Measurements from ENCODE around the gene KIF19. TPM values are rescaled to one million over a fixed set of nuclear protein-coding genes. Genes with fewer than 3 reads are reported as not detected.
"Not testable (repeated sequence)": the region's sequence is repeated elsewhere in the genome, so short reads cannot be mapped to it uniquely, and the experiment has no call there.

Gene KIF19
- 0.11 TPM in 1 of 2 replicates, not detected in the other for total RNA-seq (2014; rRNA removed; shearing (Covaris generic))
- not detected in 2 replicates for polyA plus RNA-seq (2015; cell fraction: cytosol; rRNA removed)
- polyA plus RNA-seq (2015; cell fraction: nucleus; rRNA removed) = 0.64 TPM in 1 of 2 replicates, not detected in the other

- in situ Hi-C loops (cut with HindIII; ENCODE audit: low pct_unique_long_range_greater_than_20kb, low sequenced_read_pairs) = no loop called here
- peak; percentile 44 for DNase-seq (ENCODE audit: low read depth, low spot score)
Measured at GRCh38 chr17:74325743-74326379, at the start of gene KIF19. TSS of gene KIF19 (plus strand) at chr17:74326226. CDS start at chr17:74326350, 124 bp downstream.

GRCh38 chr17:74276541-74277009 is 49.5 kb upstream of the KIF19 start:
- in situ Hi-C loops (cut with HindIII; ENCODE audit: low pct_unique_long_range_greater_than_20kb, low sequenced_read_pairs) = no loop called here
- peak; percentile 83 for DNase-seq (ENCODE audit: low read depth, low spot score)

GRCh38 chr17:74277935-74278334 is 48.1 kb upstream of the KIF19 start:
- no peak for DNase-seq (ENCODE audit: low read depth, low spot score)
- in situ Hi-C loops (cut with HindIII; ENCODE audit: low pct_unique_long_range_greater_than_20kb, low sequenced_read_pairs) = no loop called here

- DNase-seq (ENCODE audit: low read depth, low spot score); in situ Hi-C loops (cut with HindIII; ENCODE audit: low pct_unique_long_range_greater_than_20kb, low sequenced_read_pairs): not testable (repeated sequence)
Measured at GRCh38 chr17:74279617-74280016, 46.4 kb upstream of the KIF19 start.

GRCh38 chr17:74280093-74280513 is 45.9 kb upstream of the KIF19 start:
- in situ Hi-C loops (cut with HindIII; ENCODE audit: low pct_unique_long_range_greater_than_20kb, low sequenced_read_pairs) = no loop called here
- no peak for DNase-seq (ENCODE audit: low read depth, low spot score)

- in situ Hi-C loops (cut with HindIII; ENCODE audit: low pct_unique_long_range_greater_than_20kb, low sequenced_read_pairs) = no loop called here
- no peak for DNase-seq (ENCODE audit: low read depth, low spot score)
Measured at GRCh38 chr17:74281799-74282198, 44.2 kb upstream of the KIF19 start.

GRCh38 chr17:74282274-74282586 is 43.8 kb upstream of the KIF19 start:
- in situ Hi-C loops (cut with HindIII; ENCODE audit: low pct_unique_long_range_greater_than_20kb, low sequenced_read_pairs); DNase-seq (ENCODE audit: low read depth, low spot score): not testable (repeated sequence)

GRCh38 chr17:74282587-74283370 is 43.2 kb upstream of the KIF19 start:
- peak; percentile 78 for DNase-seq (ENCODE audit: low read depth, low spot score)
- in situ Hi-C loops (cut with HindIII; ENCODE audit: low pct_unique_long_range_greater_than_20kb, low sequenced_read_pairs) = no loop called here

GRCh38 chr17:74283371-74283673 is 42.7 kb upstream of the KIF19 start:
- DNase-seq (ENCODE audit: low read depth, low spot score) = no peak
- in situ Hi-C loops (cut with HindIII; ENCODE audit: low pct_unique_long_range_greater_than_20kb, low sequenced_read_pairs) = no loop called here

GRCh38 chr17:74287031-74287602 is 38.9 kb upstream of the KIF19 start:
- in situ Hi-C loops (cut with HindIII; ENCODE audit: low pct_unique_long_range_greater_than_20kb, low sequenced_read_pairs) = no loop called here
- DNase-seq (ENCODE audit: low read depth, low spot score) = no peak

GRCh38 chr17:74288785-74289184 is 37.2 kb upstream of the KIF19 start:
- no peak for DNase-seq (ENCODE audit: low read depth, low spot score)
- in situ Hi-C loops (cut with HindIII; ENCODE audit: low pct_unique_long_range_greater_than_20kb, low sequenced_read_pairs) = no loop called here

GRCh38 chr17:74289688-74290087 is 36.3 kb upstream of the KIF19 start:
- no peak for DNase-seq (ENCODE audit: low read depth, low spot score)
- in situ Hi-C loops (cut with HindIII; ENCODE audit: low pct_unique_long_range_greater_than_20kb, low sequenced_read_pairs) = no loop called here

GRCh38 chr17:74290340-74290739 is 35.7 kb upstream of the KIF19 start:
- in situ Hi-C loops (cut with HindIII; ENCODE audit: low pct_unique_long_range_greater_than_20kb, low sequenced_read_pairs) = no loop called here
- no peak for DNase-seq (ENCODE audit: low read depth, low spot score)

GRCh38 chr17:74292495-74292894 is 33.5 kb upstream of the KIF19 start:
- DNase-seq (ENCODE audit: low read depth, low spot score) = no peak
- in situ Hi-C loops (cut with HindIII; ENCODE audit: low pct_unique_long_range_greater_than_20kb, low sequenced_read_pairs) = no loop called here

GRCh38 chr17:74295625-74296547 is 30.1 kb upstream of the KIF19 start:
- in situ Hi-C loops (cut with HindIII; ENCODE audit: low pct_unique_long_range_greater_than_20kb, low sequenced_read_pairs) = no loop called here
- no peak for DNase-seq (ENCODE audit: low read depth, low spot score)

- in situ Hi-C loops (cut with HindIII; ENCODE audit: low pct_unique_long_range_greater_than_20kb, low sequenced_read_pairs) = no loop called here
- DNase-seq (ENCODE audit: low read depth, low spot score) = peak; percentile 93
Measured at GRCh38 chr17:74296548-74296936, 29.5 kb upstream of the KIF19 start.

- in situ Hi-C loops (cut with HindIII; ENCODE audit: low pct_unique_long_range_greater_than_20kb, low sequenced_read_pairs) = no loop called here
- DNase-seq (ENCODE audit: low read depth, low spot score) = no peak
Measured at GRCh38 chr17:74297941-74298340, 28.1 kb upstream of the KIF19 start.

GRCh38 chr17:74298778-74299177 is 27.2 kb upstream of the KIF19 start:
- DNase-seq (ENCODE audit: low read depth, low spot score) = no peak
- in situ Hi-C loops (cut with HindIII; ENCODE audit: low pct_unique_long_range_greater_than_20kb, low sequenced_read_pairs) = no loop called here

Data from SK-MEL-5 (cell line).